NCI-H510A (cell line): ENCODE results near the gene GPR176.

ENCODE experiments used
- DNase-seq: peaks from one replicate; lab custom pipeline; 2025; lab: John Stamatoyannopoulos, UW

Gene GPR176

GRCh38 chr15:39782441-39783138, 137.5 kb downstream of the GPR176 start, which contains the start of gene FSIP1:
TSS of gene FSIP1 (minus strand) at chr15:39782841. CDS start at chr15:39776524, 6,317 bp downstream.
- DNase-seq = peak; percentile 81

- DNase-seq = no peak
These were observed 138.1 kb downstream of the GPR176 start for GRCh38 chr15:39781967-39782302.

- DNase-seq = no peak
These were observed 138.7 kb downstream of the GPR176 start for GRCh38 chr15:39781147-39781966.

GRCh38 chr15:39778021-39778420, 142.0 kb downstream of the GPR176 start:
- no peak for DNase-seq

GRCh38 chr15:39777496-39777895, 142.6 kb downstream of the GPR176 start:
- no peak for DNase-seq

- no peak for DNase-seq
These were observed 144.0 kb downstream of the GPR176 start for GRCh38 chr15:39776068-39776467.

GRCh38 chr15:39774688-39775267, 145.3 kb downstream of the GPR176 start:
- DNase-seq = no peak

- DNase-seq = no peak
These were observed 149.0 kb downstream of the GPR176 start for GRCh38 chr15:39770748-39771689.

GRCh38 chr15:39767921-39768320, 152.1 kb downstream of the GPR176 start:
- DNase-seq = no peak

- DNase-seq = no peak
These were observed 159.1 kb downstream of the GPR176 start for GRCh38 chr15:39761006-39761405.

GRCh38 chr15:39756806-39757522, 163.1 kb downstream of the GPR176 start:
- DNase-seq = peak; percentile 13

GRCh38 chr15:39752991-39753390, 167.1 kb downstream of the GPR176 start:
- no peak for DNase-seq

GRCh38 chr15:39752246-39752645, 167.8 kb downstream of the GPR176 start:
- no peak for DNase-seq
